LoVo (cell line): ENCODE data around the gene HIPK4.

ENCODE experiments used
- DNase-seq: peaks from one replicate; pipeline ENCODE4 v3.0.0-alpha.2; 2016; ENCODE audit warnings: low spot score

HIPK4 gene

GRCh38 chr19:40366697-40367561 is 23.1 kb downstream of the HIPK4 start:
- DNase-seq, result no peak

- DNase-seq, result no peak
Observed at GRCh38 chr19:40365613-40366401, 24.2 kb downstream of the HIPK4 start.

- no peak for DNase-seq
Observed at GRCh38 chr19:40365010-40365409, 25.0 kb downstream of the HIPK4 start.

GRCh38 chr19:40363069-40363468 is 26.9 kb downstream of the HIPK4 start:
- no peak for DNase-seq

- no peak for DNase-seq
Observed at GRCh38 chr19:40362160-40362559, 27.8 kb downstream of the HIPK4 start.

- DNase-seq, result no peak
Observed at GRCh38 chr19:40360708-40361241, 29.2 kb downstream of the HIPK4 start.

GRCh38 chr19:40360020-40360707 is 29.8 kb downstream of the HIPK4 start:
- no peak for DNase-seq

- no peak for DNase-seq
Observed at GRCh38 chr19:40358773-40359172, 31.2 kb downstream of the HIPK4 start.

GRCh38 chr19:40357640-40358039 is 32.3 kb downstream of the HIPK4 start:
- DNase-seq, result no peak

- DNase-seq, result no peak
Observed at GRCh38 chr19:40356681-40357595, 33.0 kb downstream of the HIPK4 start.

- no peak for DNase-seq
Observed at GRCh38 chr19:40355975-40356680, 33.9 kb downstream of the HIPK4 start.

GRCh38 chr19:40348961-40349507 is 40.9 kb downstream of the HIPK4 start:
- DNase-seq, result peak; percentile 7

GRCh38 chr19:40348125-40348913 is 41.7 kb downstream of the HIPK4 start, which contains the start of the genes C19orf47 and PLD3:
C19orf47 (minus strand) TSS chr19:40348397; CDS start chr19:40341857, 6,540 bp downstream.
PLD3 (plus strand) TSS chr19:40348695; CDS start chr19:40366484, 17,789 bp downstream.
- peak; percentile 98 for DNase-seq

GRCh38 chr19:40344422-40344821 is 45.6 kb downstream of the HIPK4 start:
- DNase-seq, result no peak

- DNase-seq, result no peak
Observed at GRCh38 chr19:40342644-40343311, 47.2 kb downstream of the HIPK4 start.

GRCh38 chr19:40341601-40342482 is 48.1 kb downstream of the HIPK4 start:
- no peak for DNase-seq

- no peak for DNase-seq
Observed at GRCh38 chr19:40339018-40339728, 50.8 kb downstream of the HIPK4 start.
